Neural cell (in vitro differentiated cells): Measurements from ENCODE around the gene PAK5. TPM values are rescaled to one million over a fixed set of nuclear protein-coding genes. Genes with fewer than 3 reads are reported as not detected.

Experiments used
- H2AFZ ChIP-seq: fragments of 200-600, 300-800 bp; sonication (generic), shearing (Covaris generic); 2 replicates; pipeline ENCODE4 v1.6.0; 2014; ENCODE audit warnings: low read depth, mild to moderate bottlenecking, antibody characterized with exemption, low read length, moderate library complexity
- H3F3A ChIP-seq: fragments of 200-600 bp; shearing (Covaris generic); 2 replicates; pipeline ENCODE4 v1.6.1; 2016; ENCODE audit warnings: mild to moderate bottlenecking, moderate library complexity, mixed read lengths, antibody characterized with exemption, low read length; ENCODE audit not compliant: insufficient read depth, poor library complexity, severe bottlenecking
- H3K27ac ChIP-seq: fragments of 200-600, 300-800 bp; sonication (generic), shearing (Covaris generic); 2 replicates; pipeline ENCODE4 v1.5.1; 2014; ENCODE audit warnings: mild to moderate bottlenecking, low read length, moderate library complexity
- H3K27me3 ChIP-seq: fragments of 300-800, 200-600 bp; sonication (generic), shearing (Covaris generic); 2 replicates; pipeline ENCODE4 v1.6.0; 2014; ENCODE audit warnings: mild to moderate bottlenecking, low read depth, low read length, moderate library complexity; ENCODE audit not compliant: insufficient read depth
- H3K36me3 ChIP-seq: fragments of 300-800, 200-600 bp; sonication (generic), shearing (Covaris generic); 2 replicates; pipeline ENCODE4 v1.5.1; 2014; ENCODE audit warnings: mild to moderate bottlenecking, antibody characterized with exemption, low read length, moderate library complexity; ENCODE audit not compliant: insufficient read depth
- H3K4me2 ChIP-seq: fragments of 300-800, 200-600 bp; sonication (generic), shearing (Covaris generic); 2 replicates; pipeline ENCODE4 v1.6.0; 2014; ENCODE audit warnings: mild to moderate bottlenecking, low read length
- H3K4me3 ChIP-seq: fragments of 300-800, 200-600 bp; sonication (generic), shearing (Covaris generic); 2 replicates; pipeline ENCODE4 v1.5.1; 2014; ENCODE audit warnings: mild to moderate bottlenecking, low read length, moderate library complexity
- H3K79me2 ChIP-seq: fragments of 200-600 bp; shearing (Covaris generic); replicated peaks from 2 replicates; pipeline ENCODE4 v1.6.0; 2014; ENCODE audit warnings: mild to moderate bottlenecking, low read length, moderate library complexity; ENCODE audit not compliant: insufficient read depth
- H3K9ac ChIP-seq: fragments of 300-800, 200-600 bp; sonication (generic), shearing (Covaris generic); 2 replicates; pipeline ENCODE4 v1.6.1; 2016; ENCODE audit warnings: mild to moderate bottlenecking, low read length, mixed read lengths
- H3K9me2 ChIP-seq: fragments of 200-600 bp; shearing (Covaris generic); 2 replicates; pipeline ENCODE4 v1.6.1; 2016; ENCODE audit warnings: mild to moderate bottlenecking, low read length, mixed read lengths; ENCODE audit not compliant: insufficient read depth
- H3K9me3 ChIP-seq: fragments of 200-600, 300-800 bp; sonication (generic), shearing (Covaris generic); 2 replicates; pipeline ENCODE4 v1.6.1; 2016; ENCODE audit warnings: mild to moderate bottlenecking, mixed run types, low read length, moderate library complexity, mixed read lengths
- H4K20me1 ChIP-seq: fragments of 200-600 bp; shearing (Covaris generic); 2 replicates; pipeline ENCODE4 v1.6.1; 2016; ENCODE audit warnings: mild to moderate bottlenecking, mixed run types; ENCODE audit not compliant: insufficient read depth
- EP300 ChIP-seq: fragments of 450-650 bp; conservative IDR thresholded peaks from 2 replicates; pipeline ENCODE4 v1.6.1; 2014; ENCODE audit warnings: antibody characterized with exemption, mild to moderate bottlenecking, moderate library complexity; ENCODE audit not compliant: poor library complexity, severe bottlenecking
- EZH2 ChIP-seq: fragments of 200-600, 300-800 bp; shearing (Covaris generic), sonication (generic); IDR thresholded peaks from 2 replicates; pipeline ENCODE4 v1.6.1; 2014; ENCODE audit warnings: antibody characterized with exemption, low read length, borderline replicate concordance, mild to moderate bottlenecking; ENCODE audit not compliant: insufficient read depth, poor library complexity, severe bottlenecking
- MXI1 ChIP-seq: fragments of 450-650 bp; conservative IDR thresholded peaks from 2 replicates; pipeline ENCODE4 v1.6.1; 2014; ENCODE audit warnings: antibody characterized with exemption, mild to moderate bottlenecking; ENCODE audit not compliant: poor library complexity, severe bottlenecking
- POLR2AphosphoS5 ChIP-seq: IDR thresholded peaks from 2 replicates; pipeline ENCODE4 v1.6.1; 2012
- SMC3 ChIP-seq: fragments of 450-650 bp; conservative IDR thresholded peaks from 2 replicates; pipeline ENCODE4 v1.6.1; 2014; ENCODE audit warnings: antibody characterized with exemption, mild to moderate bottlenecking, moderate library complexity; ENCODE audit not compliant: poor library complexity
- TAF1 ChIP-seq: IDR thresholded peaks from 2 replicates; pipeline ENCODE4 v1.6.1; 2012; ENCODE audit warnings: low read depth
- polyA plus RNA-seq: library from polyadenylated mRNA; depleted of rRNA; stranded (reverse); fragments of >200 nt; gene quantifications from 2 replicates; pipeline ENCODE4 v1.2.3, GENCODE V29; 2014
- TF ChIP-seq, protein P1 (sequence below): IDR thresholded peaks from 2 replicates; pipeline ENCODE4 v1.6.1; 2012; ENCODE audit warnings: borderline replicate concordance
- TF ChIP-seq, protein P2 (sequence below): fragments of 450-650 bp; IDR thresholded peaks from 2 replicates; pipeline ENCODE4 v1.5.1; 2014; ENCODE audit warnings: antibody characterized with exemption, mild to moderate bottlenecking, moderate library complexity; ENCODE audit not compliant: poor library complexity, severe bottlenecking

PAK5 gene
- polyA plus RNA-seq, 1 donor from 2014 or later = 48.3 TPM

DNA sequence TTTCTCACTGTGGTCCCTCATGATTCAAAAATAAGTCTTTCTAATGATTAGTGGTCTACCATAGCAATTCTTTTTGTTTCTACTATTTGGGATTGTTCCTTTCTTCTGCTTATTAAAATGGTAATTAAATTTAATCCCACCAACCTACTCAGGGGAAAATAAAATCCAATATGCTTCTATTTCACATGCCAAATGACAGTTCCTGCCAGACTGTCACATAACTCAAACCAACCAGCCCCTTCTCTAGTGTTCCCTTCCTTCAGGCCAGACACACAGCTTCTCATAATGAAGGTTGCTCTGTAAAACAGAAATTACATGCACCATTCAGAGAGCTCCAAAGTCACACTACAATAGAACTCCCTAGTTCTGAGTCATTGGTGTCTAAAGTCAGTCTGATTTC, 23.2 kb downstream of the PAK5 start:
- Histone ChIP-seq H3K9ac (no peak overlapping the region), H3K27ac (no peak overlapping the region), H3K4me2 (no peak overlapping the region), H3F3A (no peaks in the 10 kb centered on the region), H3K9me2 (no peaks in the 10 kb centered on the region), H4K20me1 (no peaks in the 10 kb centered on the region), H2AFZ (no peak overlapping the region), H3K36me3 (no peaks in the 10 kb centered on the region), H3K4me3 (no peak overlapping the region), H3K79me2 (peaks cover 16% of the 10 kb centered on the region), H3K9me3 (no peaks in the 10 kb centered on the region), H3K27me3 (no peaks in the 10 kb centered on the region)
- no peak for TF ChIP-seq MXI1
- TF ChIP-seq, protein P1, sequence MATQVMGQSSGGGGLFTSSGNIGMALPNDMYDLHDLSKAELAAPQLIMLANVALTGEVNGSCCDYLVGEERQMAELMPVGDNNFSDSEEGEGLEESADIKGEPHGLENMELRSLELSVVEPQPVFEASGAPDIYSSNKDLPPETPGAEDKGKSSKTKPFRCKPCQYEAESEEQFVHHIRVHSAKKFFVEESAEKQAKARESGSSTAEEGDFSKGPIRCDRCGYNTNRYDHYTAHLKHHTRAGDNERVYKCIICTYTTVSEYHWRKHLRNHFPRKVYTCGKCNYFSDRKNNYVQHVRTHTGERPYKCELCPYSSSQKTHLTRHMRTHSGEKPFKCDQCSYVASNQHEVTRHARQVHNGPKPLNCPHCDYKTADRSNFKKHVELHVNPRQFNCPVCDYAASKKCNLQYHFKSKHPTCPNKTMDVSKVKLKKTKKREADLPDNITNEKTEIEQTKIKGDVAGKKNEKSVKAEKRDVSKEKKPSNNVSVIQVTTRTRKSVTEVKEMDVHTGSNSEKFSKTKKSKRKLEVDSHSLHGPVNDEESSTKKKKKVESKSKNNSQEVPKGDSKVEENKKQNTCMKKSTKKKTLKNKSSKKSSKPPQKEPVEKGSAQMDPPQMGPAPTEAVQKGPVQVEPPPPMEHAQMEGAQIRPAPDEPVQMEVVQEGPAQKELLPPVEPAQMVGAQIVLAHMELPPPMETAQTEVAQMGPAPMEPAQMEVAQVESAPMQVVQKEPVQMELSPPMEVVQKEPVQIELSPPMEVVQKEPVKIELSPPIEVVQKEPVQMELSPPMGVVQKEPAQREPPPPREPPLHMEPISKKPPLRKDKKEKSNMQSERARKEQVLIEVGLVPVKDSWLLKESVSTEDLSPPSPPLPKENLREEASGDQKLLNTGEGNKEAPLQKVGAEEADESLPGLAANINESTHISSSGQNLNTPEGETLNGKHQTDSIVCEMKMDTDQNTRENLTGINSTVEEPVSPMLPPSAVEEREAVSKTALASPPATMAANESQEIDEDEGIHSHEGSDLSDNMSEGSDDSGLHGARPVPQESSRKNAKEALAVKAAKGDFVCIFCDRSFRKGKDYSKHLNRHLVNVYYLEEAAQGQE = no peak
- no peak for TF ChIP-seq SMC3
- no peak for TF ChIP-seq EZH2
- TF ChIP-seq, protein P2, sequence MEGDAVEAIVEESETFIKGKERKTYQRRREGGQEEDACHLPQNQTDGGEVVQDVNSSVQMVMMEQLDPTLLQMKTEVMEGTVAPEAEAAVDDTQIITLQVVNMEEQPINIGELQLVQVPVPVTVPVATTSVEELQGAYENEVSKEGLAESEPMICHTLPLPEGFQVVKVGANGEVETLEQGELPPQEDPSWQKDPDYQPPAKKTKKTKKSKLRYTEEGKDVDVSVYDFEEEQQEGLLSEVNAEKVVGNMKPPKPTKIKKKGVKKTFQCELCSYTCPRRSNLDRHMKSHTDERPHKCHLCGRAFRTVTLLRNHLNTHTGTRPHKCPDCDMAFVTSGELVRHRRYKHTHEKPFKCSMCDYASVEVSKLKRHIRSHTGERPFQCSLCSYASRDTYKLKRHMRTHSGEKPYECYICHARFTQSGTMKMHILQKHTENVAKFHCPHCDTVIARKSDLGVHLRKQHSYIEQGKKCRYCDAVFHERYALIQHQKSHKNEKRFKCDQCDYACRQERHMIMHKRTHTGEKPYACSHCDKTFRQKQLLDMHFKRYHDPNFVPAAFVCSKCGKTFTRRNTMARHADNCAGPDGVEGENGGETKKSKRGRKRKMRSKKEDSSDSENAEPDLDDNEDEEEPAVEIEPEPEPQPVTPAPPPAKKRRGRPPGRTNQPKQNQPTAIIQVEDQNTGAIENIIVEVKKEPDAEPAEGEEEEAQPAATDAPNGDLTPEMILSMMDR = no peak
- TF ChIP-seq EP300 = no peak

DNA sequence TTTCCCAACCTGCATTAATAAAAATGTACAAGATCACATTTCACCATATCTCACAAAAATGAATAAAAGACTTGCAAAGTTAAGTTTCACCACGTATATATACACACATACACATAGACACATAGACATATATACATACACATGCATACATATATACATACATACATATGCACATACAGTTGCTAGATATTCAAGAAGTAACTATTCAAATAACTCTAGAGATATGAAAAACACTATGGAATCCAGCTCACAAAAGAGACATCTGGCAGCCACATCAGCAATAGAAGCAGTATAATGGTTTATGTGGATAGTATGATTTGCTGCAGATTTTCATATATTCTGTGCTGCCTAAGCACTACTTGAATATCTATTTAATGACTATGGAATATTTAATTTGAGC, 28.1 kb downstream of the PAK5 start:
- TF ChIP-seq POLR2AphosphoS5 = no peak
- TF ChIP-seq SMC3 = no peak
- TF ChIP-seq EP300 = no peak
- TF ChIP-seq MXI1 = no peak
- TF ChIP-seq EZH2 = no peak
- TF ChIP-seq, protein P1 = no peak
- TF ChIP-seq, protein P2 = no peak
- TF ChIP-seq TAF1 = no peak

More for the DNA sequence above, 28.1 kb downstream of the PAK5 start:
- Histone ChIP-seq H3K36me3 (no peaks in the 10 kb centered on the region), H3K79me2 (peaks cover 20% of the 10 kb centered on the region), H3K27me3 (no peaks in the 10 kb centered on the region), H4K20me1 (no peaks in the 10 kb centered on the region), H2AFZ (no peak overlapping the region), H3K4me2 (no peak overlapping the region), H3K9me3 (no peaks in the 10 kb centered on the region), H3K4me3 (no peak overlapping the region), H3K9ac (no peak overlapping the region), H3K9me2 (no peaks in the 10 kb centered on the region), H3F3A (no peaks in the 10 kb centered on the region), H3K27ac (no peak overlapping the region)
